NCI-H1694 (cell line): ENCODE results near the gene TTN.

Source experiments
- DNase-seq: peaks from one replicate; lab custom pipeline; 2025; lab: John Stamatoyannopoulos, UW

Gene TTN

DNA sequence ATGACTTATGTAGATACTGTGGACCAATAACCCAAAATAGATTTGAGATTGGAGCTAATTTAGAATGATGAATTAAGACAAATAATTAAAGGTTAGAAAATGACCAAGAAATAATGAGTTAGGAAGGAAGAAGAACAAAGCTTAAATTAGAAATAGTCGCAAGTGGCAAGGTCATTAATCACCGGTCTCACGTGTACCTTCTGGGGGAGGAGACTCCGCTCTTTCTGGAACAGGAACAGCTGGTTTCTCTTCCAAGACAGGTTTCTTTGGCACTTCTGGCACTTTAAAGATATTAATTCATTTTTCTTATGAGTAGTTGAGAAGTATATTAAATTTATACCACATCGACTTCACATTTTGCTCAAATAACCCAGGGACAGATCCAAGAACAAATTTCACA lies 156.7 kb downstream of the TTN start:
- no peak for DNase-seq

DNA sequence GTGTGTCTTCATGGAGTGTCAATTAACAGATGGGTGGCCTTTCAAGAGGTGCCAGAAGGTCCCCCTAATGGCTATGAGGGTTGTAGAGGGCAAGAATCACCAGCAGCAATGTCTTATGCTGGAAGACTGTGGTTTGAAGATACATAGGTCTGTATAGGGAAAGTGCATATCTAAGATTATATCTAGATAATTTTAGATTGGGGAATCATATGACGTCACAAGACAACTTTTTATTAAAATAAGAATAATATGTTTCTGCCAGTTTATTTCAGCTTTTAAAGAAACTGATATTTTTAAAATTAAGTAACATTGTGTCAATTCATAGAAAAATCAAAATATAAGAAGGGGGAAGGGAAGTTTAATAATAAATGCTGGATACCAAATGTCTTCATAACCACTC lies 162.3 kb downstream of the TTN start:
- DNase-seq, result no peak

DNA sequence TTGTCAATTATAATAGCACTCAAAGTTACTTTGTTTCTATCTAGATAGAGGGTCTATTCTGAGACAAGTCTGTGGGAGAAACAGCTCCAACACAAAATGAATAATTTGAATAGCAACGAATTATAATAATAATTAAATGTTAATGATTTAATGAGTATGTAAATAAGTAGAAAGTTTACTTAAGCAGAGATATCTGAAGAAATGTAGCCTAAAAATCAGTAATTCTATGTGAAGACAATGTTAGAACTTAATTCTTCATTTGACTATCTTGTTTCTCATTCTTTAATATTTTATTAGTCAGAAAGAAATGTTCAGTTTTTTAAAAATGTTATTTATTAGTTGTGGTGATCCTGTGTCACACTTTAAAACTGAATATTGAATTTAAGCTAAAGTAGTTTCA lies 165.7 kb downstream of the TTN start:
- DNase-seq, result no peak

DNA sequence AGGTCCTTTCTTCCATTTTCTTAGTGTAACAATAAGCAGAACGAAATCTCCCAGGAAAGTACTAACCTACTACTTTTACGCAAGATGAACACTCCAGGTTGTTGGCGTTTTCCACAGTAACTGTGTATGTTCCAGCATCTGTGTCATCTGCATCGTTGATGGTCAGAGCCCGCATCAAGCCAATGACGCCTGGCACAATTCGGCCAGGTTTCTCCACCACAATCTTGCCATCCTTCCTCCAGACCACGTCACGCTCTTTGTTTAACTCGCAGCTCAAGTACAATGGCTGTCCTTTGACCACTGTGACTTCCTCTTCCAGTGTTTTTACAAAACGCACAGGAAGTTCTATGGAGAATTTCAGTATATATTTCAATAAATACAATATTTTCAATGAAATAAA lies 171.3 kb downstream of the TTN start:
- DNase-seq, result no peak

DNA sequence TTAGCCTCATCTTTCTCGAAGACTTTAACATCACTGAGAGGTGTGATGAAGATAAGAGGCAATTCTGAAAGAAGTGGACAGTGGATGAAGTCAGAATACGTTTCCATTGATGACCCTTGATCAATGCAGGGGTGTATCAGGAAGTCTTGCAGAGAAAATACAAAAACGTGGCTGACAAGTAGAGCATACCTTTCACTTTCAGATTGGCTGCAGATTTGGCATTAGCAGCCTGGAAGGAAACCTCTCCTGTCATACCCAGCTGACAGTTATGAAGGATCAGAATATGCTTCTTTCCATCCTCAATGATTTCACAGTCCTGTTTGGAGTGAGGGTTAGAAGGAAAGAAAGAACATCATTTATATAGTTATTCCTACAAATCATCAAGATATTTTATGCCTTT lies 174.5 kb downstream of the TTN start:
- DNase-seq, result no peak

DNA sequence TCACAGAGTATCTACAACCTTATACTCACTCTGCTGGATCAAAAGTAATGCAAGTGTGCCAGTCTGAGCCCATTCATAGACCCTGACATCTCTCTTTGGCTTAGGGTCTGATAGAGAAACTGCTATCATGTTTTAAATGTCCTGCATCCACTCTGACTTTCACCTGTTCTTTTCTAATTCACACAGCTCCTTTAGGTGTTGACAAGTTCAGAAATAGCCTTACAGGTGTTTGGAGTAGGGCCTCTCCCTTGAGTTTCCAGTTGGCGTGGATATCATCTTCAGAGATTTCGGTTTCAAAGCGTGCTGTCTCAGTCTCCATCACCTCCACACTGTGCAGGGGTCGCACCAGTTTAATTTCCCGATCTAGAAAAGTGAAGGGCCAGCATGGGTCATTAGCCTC lies 176.6 kb downstream of the TTN start:
- no peak for DNase-seq

DNA sequence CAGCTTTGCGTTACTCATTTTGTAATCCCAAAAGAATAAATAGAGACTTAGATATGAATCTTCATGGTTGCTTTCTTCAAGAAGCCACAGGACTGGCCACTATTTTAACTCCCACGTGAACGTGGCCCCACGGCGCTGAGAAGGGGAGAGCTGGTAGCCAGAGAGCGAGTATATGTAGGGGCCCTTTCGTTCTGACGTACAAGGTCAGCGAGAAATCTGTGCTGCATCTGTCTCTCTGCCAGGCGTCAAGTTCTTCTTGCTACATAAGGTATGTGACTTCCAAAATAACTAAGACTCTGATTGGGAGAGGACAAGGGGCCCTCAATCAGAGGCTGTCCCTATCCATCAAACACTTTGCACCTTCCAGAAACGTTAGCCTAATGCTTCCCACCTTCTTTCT lies 177.8 kb downstream of the TTN start:
- no peak for DNase-seq

DNA sequence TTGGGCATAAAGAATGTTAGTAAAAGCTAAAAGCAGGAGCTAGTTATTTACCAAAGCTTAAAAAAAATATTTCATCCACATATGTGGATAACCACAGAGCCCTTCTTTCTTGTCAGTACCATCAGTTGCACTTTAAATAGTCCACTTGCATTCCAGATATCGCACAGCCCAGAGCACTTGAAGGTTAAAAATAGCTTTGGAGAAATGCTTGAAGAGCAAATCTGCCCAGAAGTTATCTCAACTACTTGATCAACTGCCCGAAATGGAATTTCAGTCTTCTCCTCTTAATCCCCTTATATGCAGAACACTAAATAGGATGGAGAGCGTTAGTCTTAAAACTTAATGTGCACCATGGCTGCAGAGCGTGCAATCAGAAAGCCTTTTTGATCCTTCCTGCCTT lies 178.6 kb downstream of the TTN start:
- DNase-seq, result no peak

DNA sequence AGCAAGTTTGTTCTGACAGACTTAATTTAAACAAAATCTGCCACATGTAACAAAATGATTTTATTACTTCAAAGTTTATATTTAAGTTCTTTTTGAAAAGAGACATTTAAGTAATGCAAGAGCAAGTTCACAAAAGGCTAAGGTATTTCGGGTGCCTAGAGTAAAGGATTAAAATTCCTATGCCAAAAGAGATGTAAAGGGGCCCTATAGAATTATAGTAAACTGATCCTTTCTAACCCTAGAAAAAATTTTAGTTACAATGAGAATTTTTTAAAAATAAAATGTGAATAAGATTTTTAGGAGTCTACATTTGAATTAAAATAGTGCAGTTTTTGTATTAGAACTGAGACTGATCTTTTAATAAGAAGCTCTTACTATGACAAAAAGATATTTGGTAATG lies 179.8 kb downstream of the TTN start:
- DNase-seq, result no peak

DNA sequence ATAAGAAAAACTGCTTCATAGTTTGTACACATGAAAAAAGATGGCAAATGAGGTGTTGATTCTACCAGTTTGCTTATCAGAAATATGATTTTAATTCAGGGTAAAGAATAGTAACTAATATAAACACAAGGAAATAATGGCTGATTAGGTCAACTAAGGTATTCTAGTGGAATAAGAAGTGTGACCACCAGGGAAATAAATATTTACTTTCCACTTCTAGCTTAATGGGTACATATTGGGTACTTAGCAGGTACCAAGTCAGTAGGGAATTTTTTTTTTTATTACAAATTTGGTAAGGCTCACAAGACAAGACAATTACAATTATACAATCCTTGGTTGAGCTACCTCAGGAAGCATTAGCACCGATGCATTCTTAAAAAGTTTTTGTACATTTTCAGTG lies 191.3 kb downstream of the TTN start:
- DNase-seq, result no peak

DNA sequence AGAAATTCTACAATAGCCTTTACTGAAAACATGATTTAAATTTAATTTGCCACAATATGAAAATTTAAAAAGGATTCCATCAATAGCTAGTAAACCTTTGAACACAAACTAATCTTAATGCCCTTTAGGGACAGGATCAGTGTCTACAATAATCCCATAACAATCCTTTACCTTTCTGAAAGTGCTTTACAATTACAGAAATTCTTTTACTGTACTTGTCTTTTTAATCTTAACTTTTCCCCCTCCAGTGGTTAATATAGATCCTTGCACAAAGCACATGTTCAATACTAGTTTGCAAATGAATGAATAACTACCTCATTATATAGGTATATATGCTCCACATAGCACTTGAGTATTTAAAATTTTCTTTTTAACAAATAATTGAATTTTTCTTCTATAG lies 204.3 kb downstream of the TTN start:
- DNase-seq, result no peak

DNA sequence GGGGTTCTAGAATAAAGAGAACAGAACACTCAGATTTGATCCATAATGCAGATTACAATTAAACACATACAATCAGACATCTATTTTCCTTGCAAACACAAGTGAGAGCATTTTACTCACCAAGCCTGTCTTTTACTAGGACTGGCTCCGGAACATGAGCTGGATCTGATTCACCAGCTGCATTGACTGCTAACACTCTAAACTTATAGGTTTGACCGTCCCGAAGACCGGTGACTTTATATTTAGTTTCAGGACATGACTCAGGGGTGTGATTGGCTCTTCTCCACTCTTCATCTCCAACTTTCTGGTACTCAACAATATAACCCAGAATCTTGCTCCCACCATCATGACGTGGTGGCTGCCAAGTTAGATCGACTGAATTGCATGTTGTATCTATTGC lies 214.6 kb downstream of the TTN start:
- DNase-seq, result no peak

DNA sequence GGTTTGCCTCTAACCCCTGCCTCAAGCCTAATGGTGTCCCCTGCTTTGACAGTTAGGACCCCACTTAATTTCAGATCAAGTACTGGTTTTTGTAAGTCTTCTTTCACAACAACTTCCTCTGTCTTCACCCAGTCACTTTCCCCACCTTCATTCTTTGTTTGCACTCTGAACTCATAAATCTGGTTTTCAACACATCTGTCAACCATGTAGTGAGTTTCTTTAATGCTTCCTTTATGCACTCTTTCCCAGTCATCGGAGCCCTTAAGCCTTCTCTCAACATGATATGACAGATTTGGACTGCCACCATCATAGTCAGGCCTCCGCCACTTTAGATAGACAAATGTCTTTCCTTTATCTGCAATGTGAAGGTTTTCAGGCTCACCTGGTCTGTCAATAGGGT lies 217.9 kb downstream of the TTN start:
- DNase-seq, result no peak

DNA sequence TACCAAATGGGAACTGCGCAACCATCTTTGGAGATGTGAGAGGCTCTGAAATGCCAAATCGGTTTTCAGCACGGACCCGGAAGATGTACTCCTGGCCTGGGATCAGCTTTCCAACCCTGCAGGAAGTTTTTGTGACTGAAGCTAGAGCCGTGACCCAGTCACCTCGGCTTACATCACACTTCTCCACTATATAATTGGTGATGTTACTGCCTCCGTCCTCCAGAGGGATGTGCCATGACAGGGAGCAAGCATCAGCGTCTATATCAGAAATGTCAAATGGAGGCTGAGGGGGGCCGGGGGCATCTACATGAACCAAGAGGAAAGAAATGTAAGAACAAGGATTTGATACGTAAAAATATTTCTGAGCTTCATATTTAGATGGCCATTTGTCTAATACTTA lies 222.6 kb downstream of the TTN start:
- DNase-seq, result no peak

DNA sequence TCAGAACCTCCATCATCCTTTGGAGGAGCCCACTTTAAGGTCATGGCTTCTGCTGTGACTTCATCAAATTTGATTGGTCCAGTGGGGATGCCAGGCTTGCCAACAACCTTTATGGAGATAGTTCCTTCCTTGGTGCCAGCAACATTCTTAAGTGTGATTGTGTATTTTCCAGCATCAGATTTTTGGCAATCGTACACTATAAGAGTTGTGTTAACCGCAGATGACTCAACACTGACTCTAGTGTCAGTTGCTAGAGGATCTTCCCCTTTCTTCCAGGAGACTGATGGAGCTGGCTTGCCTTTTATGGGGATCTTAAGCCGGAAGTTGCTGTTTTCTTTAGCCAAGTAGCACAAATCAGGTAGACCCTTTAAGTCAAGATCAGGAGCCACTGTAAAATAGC lies 228.2 kb downstream of the TTN start:
- DNase-seq, result no peak

DNA sequence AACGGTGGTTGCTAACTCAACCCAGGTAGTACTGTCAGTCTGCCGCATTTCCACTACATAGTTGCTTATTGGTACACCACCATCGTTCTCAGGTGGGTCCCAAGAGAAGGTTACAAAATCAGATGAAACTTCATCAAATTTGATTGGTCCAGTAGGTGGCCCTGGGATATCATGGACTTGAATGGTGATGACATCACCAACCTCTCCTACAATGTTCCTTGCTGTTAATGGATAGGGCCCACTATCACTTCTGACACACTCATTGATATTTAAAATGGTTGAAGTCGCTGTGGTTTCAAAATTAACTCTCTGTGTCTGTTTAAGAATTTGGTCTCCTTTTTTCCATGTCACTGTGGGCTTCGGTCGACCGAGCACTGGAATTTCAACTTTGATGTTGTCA lies 232.4 kb downstream of the TTN start:
- no peak for DNase-seq

DNA sequence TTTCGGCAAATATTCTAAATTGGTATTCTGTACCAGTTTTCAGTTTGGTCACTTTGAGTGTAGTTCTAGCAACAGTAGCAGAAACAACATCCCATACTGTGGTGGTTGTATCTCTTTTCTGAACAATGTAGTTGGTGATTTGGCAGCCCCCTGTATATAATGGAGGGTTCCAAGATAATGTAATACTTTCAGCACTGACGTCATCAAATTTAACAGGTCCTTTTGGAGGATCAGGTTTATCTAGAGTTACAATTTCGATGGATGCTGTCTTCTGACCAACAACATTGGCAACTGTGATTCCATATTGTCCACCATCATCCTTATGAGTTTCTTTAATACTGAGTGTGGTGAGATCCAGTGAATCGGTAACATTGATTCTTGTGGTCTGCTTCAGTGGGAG lies 239.0 kb downstream of the TTN start:
- no peak for DNase-seq

DNA sequence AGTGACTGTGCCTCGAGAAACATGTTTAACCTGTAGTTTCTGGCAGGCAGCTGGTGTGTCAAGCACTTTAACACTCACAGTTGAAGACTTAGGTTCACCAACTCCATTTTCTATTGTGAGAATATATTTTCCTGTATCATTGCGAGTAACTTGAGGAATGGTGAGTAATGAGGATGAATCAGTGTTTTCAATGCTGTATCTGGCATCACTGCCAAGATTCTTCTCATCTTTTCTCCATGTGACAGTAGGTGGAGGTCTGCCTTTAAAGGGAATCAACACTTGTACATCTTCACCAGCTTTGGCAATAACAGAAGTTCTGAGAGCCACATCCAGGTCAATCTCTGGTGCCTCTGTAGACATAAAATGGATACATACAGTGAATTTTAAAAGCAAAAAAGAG lies 254.2 kb downstream of the TTN start:
- DNase-seq, result no peak

DNA sequence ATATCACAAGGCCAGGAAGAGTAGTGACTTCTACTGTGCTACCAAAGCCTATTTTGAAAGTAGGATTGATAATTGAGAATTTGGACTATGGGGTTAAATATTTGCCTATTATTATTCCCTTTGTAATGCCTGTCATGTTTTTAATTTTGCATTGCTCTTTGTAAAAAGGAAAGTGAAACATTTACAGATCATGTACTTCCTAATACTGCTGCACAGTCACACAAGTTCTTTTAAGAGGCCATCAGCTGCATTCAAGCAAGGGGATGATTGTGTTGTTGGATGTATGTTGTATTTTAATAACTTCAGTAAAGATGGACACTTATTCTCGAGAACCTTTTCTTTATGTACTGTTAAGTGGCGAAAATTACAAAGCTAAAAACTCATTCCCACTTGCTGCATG lies 256.9 kb downstream of the TTN start:
- no peak for DNase-seq

DNA sequence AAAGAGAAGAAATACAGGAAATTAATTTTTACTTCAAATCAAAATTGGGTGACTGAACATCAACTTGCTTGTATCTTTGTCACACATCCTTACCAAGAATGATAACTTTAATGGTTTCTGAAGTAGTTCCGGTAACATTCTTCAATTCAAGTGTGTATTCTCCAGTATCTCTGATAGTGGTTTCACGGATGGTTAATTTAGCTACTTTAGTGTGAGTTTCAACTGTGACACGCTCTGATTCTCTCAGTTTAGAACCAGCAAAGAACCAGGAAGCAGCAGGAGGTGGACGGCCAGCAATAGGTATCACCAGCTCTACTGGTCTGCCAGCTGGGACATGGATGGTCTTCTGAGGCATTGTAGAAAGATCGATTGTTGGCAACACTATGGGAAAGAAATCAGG lies 264.7 kb downstream of the TTN start:
- no peak for DNase-seq

DNA sequence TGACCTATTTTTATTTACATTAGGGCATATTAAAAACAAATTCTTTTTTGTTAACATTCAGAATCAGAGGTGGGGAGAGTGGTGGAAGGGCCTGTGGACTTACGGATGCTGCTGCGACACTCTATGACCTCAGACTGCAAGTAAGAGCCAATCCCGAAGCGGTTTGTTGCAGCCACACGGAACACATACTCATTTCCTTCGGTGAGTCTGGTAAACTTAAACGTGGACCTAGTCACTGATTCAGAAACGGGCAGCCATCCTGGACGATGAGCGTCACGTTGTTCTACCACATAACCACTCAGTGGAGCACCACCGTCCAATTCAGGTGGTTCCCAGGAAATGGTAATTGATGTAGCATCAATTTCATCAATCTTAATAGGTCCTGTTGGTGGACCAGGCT lies 265.1 kb downstream of the TTN start:
- DNase-seq, result no peak

DNA sequence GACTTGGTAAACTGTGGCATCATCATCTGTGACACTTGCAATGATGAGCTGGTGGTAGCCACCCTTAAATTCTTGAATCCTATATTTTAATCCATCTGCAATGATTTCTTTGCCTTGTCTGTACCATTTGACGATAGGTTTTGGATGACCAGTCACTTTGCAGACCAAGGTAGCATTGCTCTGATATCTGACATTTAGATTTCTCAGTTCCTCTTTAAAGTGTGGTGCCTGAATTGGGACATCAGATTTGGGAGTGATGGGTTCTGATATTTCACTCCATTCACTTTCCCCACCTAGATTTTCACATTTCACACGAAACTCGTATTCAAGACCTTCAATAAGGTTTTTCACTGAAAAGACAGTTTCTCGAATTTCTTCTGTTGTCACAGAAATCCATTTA lies 271.2 kb downstream of the TTN start:
- DNase-seq, result no peak

DNA sequence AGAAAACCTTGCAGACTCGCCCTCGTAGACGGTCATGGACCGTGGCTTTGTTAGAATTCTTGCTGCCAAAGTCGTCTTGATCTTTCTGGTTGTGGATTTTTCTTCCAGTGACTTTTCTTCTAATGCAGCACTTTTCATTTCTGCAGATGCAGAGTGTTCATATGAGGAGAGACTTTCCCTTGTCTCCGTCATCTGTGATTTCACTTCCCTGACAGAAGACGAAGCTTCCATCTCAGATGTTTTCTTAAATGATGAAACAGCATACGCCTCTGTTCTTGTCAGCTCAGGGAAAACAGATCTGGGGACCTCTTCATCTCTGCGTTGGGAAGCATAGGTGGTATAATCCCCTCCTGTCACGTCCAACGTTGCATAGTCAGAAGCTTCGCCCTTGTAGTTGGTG lies 276.1 kb downstream of the TTN start:
- DNase-seq, result no peak

DNA sequence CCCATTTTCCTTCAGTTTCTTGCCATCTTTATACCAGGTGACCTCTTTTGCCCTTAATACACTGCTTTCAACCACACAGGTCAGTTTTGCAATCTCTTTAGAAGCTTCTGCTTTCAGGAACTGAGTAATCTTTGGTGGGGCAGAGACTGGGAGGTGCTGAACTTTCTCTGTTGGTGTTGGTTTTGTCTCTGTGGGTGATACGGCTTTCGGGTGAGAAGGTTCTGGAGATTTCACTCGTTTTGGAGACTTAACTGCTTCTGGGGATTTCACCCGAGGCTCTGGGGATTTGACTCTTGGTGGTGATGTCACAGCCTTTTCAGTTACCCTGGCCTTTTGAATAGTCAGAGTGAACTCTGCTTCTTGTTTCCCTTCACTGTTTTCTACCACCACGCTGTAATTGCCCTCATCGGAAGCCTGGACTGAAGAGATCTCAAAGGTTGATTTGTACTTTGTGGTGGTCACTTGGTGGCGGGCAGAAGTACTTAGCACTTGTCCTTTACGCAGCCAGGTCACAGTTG lies 276.5 kb downstream of the TTN start:
- no peak for DNase-seq

DNA sequence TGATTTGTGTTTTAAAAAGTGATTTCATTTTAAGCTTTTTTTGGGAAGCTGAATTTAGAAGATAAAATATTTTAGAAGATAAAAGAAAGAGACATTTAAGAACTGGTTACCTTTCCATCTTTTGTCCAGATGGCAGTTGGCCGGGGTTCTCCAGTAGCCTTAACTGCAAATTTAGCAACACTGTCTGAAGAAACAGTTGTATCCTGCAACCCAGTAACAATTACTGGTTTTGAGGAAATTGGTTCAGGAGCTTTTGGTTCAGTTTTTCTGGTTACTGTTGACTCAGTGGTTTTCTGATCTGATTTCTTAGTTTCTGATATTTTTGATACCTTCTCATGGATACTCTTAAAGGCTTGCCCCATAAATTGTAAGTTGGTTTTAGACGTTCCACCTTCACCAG lies 277.1 kb downstream of the TTN start:
- DNase-seq, result no peak
